NCI-H460 (cell line): ENCODE measurements around the gene TRAPPC3L. TPM values are rescaled to one million over a fixed set of nuclear protein-coding genes. Genes with fewer than 3 reads are reported as not detected.

Experiments
- total RNA-seq: library from RNA; depleted of rRNA; stranded (reverse); fragments of >200 nt; shearing (Covaris generic); gene quantifications from 2 replicates; pipeline ENCODE4 v1.2.3, GENCODE V29; 2014; rRNA removed

TRAPPC3L gene
- total RNA-seq, 1 experiment from 2014 or later: not detected

Other genes starting within 250 kb of the TRAPPC3L start
- 8.2 TPM in 2 replicates for gene DSE, start 174.7 kb downstream of the TRAPPC3L start, total RNA-seq
- 0.45 TPM in 1 of 2 replicates, not detected in the other for gene CALHM6, start 84.3 kb downstream of the TRAPPC3L start, total RNA-seq
- 0.03 and 0.05 TPM in 2 replicates for gene CALHM5, start 34.0 kb downstream of the TRAPPC3L start, total RNA-seq
- gene CALHM4, start 8.1 kb upstream of the TRAPPC3L start, total RNA-seq: not detected in 2 replicates
- 40.1 and 46.0 TPM in 2 replicates for gene RWDD1, start 25.8 kb upstream of the TRAPPC3L start, total RNA-seq
- not detected in 2 replicates for gene RSPH4A, start 70.8 kb upstream of the TRAPPC3L start, total RNA-seq
- 9.9 and 11.8 TPM in 2 replicates for gene ZUP1, start 123.1 kb upstream of the TRAPPC3L start, total RNA-seq
- 5.3 and 6.1 TPM in 2 replicates for gene KPNA5, start 135.5 kb upstream of the TRAPPC3L start, total RNA-seq
- 0.32 TPM in 1 of 2 replicates, not detected in the other for gene FAM162B, start 220.0 kb upstream of the TRAPPC3L start, total RNA-seq